ENCODE measurements around the gene DSN1.

- TF ChIP-seq CTCF (IDR thresholded peaks at IDR 0.05) (no peak), EP300 (IDR thresholded peaks at IDR 0.05) (no peak)
Observed at GRCh38 chr20:36795691-36796090, 22.1 kb upstream of the DSN1 start.
